ENCODE data around the gene CSNK2B.

Gene CSNK2B

DNA sequence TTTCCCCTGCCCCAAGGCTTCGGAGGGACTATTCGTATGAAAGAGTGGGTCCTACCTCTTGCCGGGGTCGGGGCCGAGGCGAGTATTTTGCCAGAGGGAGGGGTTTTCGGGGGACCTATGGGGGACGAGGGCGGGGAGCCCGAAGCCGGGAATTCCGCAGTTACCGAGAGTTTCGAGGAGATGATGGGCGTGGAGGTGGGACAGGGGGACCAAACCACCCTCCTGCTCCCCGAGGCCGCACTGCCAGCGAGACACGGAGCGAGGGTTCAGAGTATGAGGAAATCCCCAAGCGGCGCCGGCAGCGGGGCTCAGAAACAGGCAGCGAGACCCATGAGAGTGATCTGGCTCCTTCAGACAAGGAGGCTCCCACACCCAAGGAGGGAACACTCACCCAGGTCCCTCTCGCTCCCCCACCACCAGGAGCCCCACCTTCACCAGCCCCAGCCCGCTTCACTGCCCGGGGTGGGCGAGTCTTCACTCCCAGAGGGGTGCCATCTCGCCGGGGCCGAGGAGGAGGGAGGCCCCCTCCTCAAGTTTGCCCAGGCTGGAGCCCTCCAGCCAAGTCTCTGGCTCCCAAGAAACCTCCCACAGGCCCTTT lies 34.1 kb upstream of the CSNK2B start:
- H3K9me3 Mint-ChIP-seq = no peaks in the 10 kb centered on the region
- H3K27me3 Mint-ChIP-seq = no peaks in the 10 kb centered on the region
- no peak for DNase-seq (ENCODE audit: low spot score in 2 of 2)
- peaks cover 46% of the 10 kb centered on the region for H3K36me3 Mint-ChIP-seq
- ATAC-seq (ENCODE audit: low read depth) = no peak
- no peak overlapping the region for H3K27ac Mint-ChIP-seq
- peaks cover 6% of the 10 kb centered on the region for H3K4me1 Mint-ChIP-seq
- no peak overlapping the region for H3K4me3 Mint-ChIP-seq

DNA sequence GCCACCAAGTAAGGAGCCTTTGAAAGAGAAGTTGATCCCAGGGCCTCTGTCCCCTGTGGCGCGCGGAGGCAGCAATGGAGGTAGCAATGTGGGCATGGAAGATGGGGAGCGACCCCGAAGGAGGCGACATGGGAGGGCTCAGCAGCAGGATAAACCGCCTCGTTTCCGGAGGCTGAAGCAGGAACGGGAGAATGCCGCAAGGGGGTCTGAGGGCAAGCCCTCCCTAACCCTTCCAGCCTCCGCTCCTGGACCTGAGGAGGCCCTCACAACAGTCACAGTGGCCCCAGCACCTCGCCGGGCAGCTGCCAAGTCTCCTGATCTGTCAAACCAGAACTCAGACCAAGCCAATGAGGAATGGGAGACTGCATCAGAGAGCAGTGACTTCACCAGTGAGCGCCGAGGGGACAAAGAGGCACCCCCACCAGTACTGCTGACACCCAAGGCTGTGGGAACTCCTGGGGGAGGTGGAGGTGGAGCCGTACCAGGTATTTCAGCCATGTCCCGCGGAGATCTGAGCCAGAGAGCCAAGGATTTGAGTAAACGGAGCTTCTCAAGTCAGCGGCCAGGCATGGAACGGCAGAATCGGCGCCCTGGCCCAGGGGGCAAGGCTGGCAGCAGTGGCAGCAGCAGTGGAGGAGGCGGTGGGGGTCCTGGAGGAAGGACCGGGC lies 33.5 kb upstream of the CSNK2B start:
- no peak for DNase-seq (ENCODE audit: low spot score in 2 of 2)
- Mint-ChIP-seq H3K27ac (no peak overlapping the region), H3K4me1 (peaks cover 6% of the 10 kb centered on the region), H3K36me3 (peaks cover 45% of the 10 kb centered on the region), H3K9me3 (no peaks in the 10 kb centered on the region), H3K27me3 (no peaks in the 10 kb centered on the region), H3K4me3 (no peak overlapping the region)
- no peak for ATAC-seq (ENCODE audit: low read depth)

- Mint-ChIP-seq H3K36me3 (peaks cover 37% of the 10 kb centered on the region), H3K27ac (peak overlapping the region; percentile 1), H3K27me3 (no peaks in the 10 kb centered on the region)
Observed at GRCh38 chr6:31633447-31633846, 32.4 kb upstream of the CSNK2B start.

GRCh38 chr6:31634131-31634530 lies 31.7 kb upstream of the CSNK2B start:
- H3K4me3 Mint-ChIP-seq = no peak overlapping the region
- no peaks in the 10 kb centered on the region for H3K27me3 Mint-ChIP-seq
- H3K27ac Mint-ChIP-seq = peak overlapping the region; percentile 1
- H3K36me3 Mint-ChIP-seq = peaks cover 40% of the 10 kb centered on the region
- no peaks in the 10 kb centered on the region for H3K9me3 Mint-ChIP-seq
- ATAC-seq (ENCODE audit: low read depth) = no peak
- no peak for DNase-seq (ENCODE audit: low spot score in 2 of 2)
- H3K4me1 Mint-ChIP-seq = peaks cover 4% of the 10 kb centered on the region

More at GRCh38 chr6:31633447-31633846, 32.4 kb upstream of the CSNK2B start:
- ATAC-seq (ENCODE audit: low read depth) = no peak
- H3K4me1 Mint-ChIP-seq = peaks cover 4% of the 10 kb centered on the region
- no peaks in the 10 kb centered on the region for H3K9me3 Mint-ChIP-seq
- H3K4me3 Mint-ChIP-seq = no peak overlapping the region
- no peak for DNase-seq (ENCODE audit: low spot score in 2 of 2)

DNA sequence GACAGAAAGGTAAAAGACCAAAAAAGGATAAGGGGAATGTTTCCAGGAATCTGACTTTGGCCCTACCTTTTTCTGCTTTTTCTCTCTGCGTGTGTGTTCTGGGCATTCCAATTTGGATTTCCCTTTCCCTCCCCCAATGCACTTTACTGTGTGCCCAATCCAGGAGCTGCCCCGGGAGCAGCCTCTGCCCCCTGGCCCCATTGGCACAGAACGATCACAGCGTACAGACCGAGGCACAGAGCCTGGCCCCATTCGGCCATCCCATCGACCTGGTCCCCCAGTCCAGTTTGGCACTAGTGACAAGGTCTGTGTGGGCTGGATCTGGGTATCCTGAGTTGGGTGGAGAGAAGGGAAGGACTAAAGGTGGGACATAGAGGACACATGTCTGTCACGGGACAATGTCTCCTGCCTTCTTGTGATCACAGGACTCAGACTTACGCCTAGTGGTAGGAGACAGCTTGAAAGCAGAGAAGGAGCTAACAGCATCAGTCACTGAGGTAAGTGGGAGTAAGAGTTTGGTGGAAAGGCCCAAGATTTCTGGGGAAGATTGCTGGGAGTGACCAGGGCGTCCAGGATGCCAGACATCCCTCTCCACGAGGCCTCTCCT lies 30.8 kb upstream of the CSNK2B start:
- ATAC-seq (ENCODE audit: low read depth) = no peak
- no peak for DNase-seq (ENCODE audit: low spot score in 2 of 2)

GRCh38 chr6:31636698-31637596 lies 28.9 kb upstream of the CSNK2B start:
- H3K27ac Mint-ChIP-seq = peak overlapping the region; percentile 31
- peaks cover 35% of the 10 kb centered on the region for H3K36me3 Mint-ChIP-seq
- DNase-seq (ENCODE audit: low spot score in 2 of 2) (no peak), ATAC-seq (ENCODE audit: low read depth) (no peak)
- H3K9me3 Mint-ChIP-seq = no peaks in the 10 kb centered on the region
- H3K4me3 Mint-ChIP-seq = no peak overlapping the region
- H3K4me1 Mint-ChIP-seq = peaks cover 2% of the 10 kb centered on the region
- no peaks in the 10 kb centered on the region for H3K27me3 Mint-ChIP-seq

More for the DNA sequence above, 30.8 kb upstream of the CSNK2B start:
- Mint-ChIP-seq H3K9me3 (no peaks in the 10 kb centered on the region), H3K27ac (no peak overlapping the region), H3K36me3 (peaks cover 36% of the 10 kb centered on the region), H3K4me1 (peaks cover 2% of the 10 kb centered on the region), H3K27me3 (no peaks in the 10 kb centered on the region), H3K4me3 (no peak overlapping the region)

DNA sequence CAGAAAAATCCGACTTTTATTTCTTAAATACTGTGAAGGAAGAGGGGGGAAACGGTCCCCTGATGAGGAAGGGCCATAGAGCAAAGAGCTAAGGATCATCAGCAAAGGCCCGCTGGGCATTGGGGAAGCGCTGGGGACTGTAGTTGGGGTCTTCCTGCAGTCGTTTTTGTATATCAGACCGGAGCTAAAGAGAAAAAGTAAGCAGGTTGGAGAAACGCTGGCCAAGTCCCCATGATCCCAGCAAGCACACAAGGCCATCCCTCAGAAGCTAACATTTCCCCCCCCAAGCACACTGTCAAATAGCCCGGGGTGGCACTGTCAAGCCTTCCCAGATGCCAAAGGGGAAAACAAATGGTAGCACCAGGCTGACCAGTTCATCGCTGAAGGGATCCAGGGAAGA lies 26.8 kb upstream of the CSNK2B start:
- peaks cover 30% of the 10 kb centered on the region for H3K36me3 Mint-ChIP-seq
- H3K4me3 Mint-ChIP-seq = no peak overlapping the region
- H3K9me3 Mint-ChIP-seq = no peaks in the 10 kb centered on the region
- no peak for DNase-seq (ENCODE audit: low spot score in 2 of 2)
- H3K27me3 Mint-ChIP-seq = no peaks in the 10 kb centered on the region
- no peak for ATAC-seq (ENCODE audit: low read depth)
- peaks cover 1% of the 10 kb centered on the region for H3K4me1 Mint-ChIP-seq
- H3K27ac Mint-ChIP-seq = peak overlapping the region; percentile 33

DNA sequence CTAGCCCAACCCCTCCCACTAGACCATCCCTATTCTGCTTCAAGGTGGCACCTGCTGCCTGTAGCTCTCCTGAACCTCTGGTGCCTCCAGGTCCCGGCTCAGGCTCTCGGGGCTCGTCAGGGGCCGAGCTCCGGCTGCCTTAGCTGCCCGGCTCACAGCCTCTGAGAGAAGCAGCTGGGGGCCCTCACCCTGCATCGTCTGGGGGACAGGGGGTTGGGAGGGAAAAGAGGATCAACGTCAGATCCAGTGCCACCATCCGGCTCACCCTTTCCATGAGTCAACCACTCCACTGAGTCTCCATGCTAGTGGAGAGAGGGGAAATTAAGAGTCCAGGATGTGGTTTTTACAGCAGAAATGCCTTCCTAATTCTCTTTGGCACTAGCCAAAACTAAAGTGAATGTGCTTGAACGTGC lies 26.4 kb upstream of the CSNK2B start:
- no peaks in the 10 kb centered on the region for H3K27me3 Mint-ChIP-seq
- no peak overlapping the region for H3K4me3 Mint-ChIP-seq
- H3K27ac Mint-ChIP-seq = no peak overlapping the region
- no peaks in the 10 kb centered on the region for H3K4me1 Mint-ChIP-seq
- no peaks in the 10 kb centered on the region for H3K9me3 Mint-ChIP-seq
- H3K36me3 Mint-ChIP-seq = peaks cover 29% of the 10 kb centered on the region
- DNase-seq (ENCODE audit: low spot score in 2 of 2) (no peak), ATAC-seq (ENCODE audit: low read depth) (no peak)

- no peak for ATAC-seq (ENCODE audit: low read depth)
- no peaks in the 10 kb centered on the region for H3K27me3 Mint-ChIP-seq
- peaks cover 32% of the 10 kb centered on the region for H3K36me3 Mint-ChIP-seq
- peak overlapping the region; percentile 9 for H3K27ac Mint-ChIP-seq
- no peak for DNase-seq (ENCODE audit: low spot score in 2 of 2)
- H3K4me1 Mint-ChIP-seq = no peaks in the 10 kb centered on the region
- H3K9me3 Mint-ChIP-seq = no peaks in the 10 kb centered on the region
- H3K4me3 Mint-ChIP-seq = no peak overlapping the region
Observed at GRCh38 chr6:31640612-31641011, 25.3 kb upstream of the CSNK2B start.

DNA sequence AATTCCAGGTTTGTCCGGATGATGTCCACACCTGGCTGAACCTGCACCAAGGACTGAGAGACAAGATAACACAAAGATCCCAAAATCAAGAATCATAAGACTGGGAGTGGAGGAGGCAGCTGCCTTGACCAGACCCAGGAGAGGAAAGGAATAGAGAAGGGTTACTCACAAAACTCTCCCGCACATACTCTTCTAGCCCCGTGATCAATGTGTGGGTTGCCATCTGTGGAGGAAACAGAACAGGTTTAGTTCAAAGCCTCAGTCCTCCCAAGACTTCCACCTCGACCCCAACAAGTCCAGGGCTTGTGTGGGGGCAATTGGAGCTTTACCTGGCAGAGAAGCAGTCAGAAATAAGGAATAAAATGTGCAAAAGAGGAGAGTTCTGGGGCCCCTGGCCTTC lies 24.5 kb upstream of the CSNK2B start:
- ATAC-seq (ENCODE audit: low read depth) (no peak), DNase-seq (ENCODE audit: low spot score in 2 of 2) (no peak)
- Mint-ChIP-seq H3K9me3 (no peaks in the 10 kb centered on the region), H3K27ac (no peak overlapping the region), H3K27me3 (no peaks in the 10 kb centered on the region), H3K4me1 (no peaks in the 10 kb centered on the region), H3K36me3 (peaks cover 31% of the 10 kb centered on the region), H3K4me3 (no peak overlapping the region)

DNA sequence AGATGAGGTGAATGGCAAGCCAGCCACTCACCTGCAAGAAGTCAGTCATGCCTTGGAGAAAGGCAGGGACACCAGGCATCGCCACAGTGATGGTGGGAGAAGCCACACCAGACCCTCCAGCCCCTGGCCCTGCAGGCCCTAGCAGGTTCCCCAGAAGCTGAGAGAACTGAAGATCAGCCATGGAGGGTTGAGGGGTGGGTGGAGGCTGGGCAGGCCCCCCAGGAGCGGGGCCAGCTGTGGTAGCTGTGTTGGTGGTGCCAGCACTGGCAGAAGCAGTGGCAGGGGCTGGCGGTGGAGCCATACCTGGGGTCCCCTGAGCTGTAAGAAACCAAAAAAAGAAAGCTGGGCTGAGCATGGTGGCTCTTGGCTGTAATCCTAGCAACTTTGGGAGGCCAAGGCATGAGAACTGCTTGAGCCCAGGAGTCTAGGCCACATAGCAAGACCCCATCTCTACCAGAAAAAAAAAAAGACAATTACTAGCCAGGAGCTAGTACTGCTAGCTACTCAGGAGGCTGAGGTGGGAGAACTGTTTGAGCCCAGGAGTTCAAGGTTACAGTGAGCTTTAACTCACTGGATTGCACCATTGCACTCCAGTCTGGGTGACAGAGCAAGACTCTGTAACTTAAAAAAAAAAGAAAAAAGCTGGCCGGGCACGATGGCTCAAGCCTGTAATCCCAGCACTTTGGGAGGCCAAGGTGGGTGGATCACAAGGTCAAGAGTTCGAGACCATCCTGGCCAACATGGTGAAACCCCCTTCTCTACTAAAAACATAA lies 22.9 kb upstream of the CSNK2B start:
- H3K4me1 Mint-ChIP-seq = no peaks in the 10 kb centered on the region
- ATAC-seq (ENCODE audit: low read depth) = no peak
- no peak overlapping the region for H3K4me3 Mint-ChIP-seq
- peaks cover 25% of the 10 kb centered on the region for H3K36me3 Mint-ChIP-seq
- H3K9me3 Mint-ChIP-seq = no peaks in the 10 kb centered on the region
- no peak for DNase-seq (ENCODE audit: low spot score in 2 of 2)
- H3K27ac Mint-ChIP-seq = peak overlapping the region; percentile 35
- no peaks in the 10 kb centered on the region for H3K27me3 Mint-ChIP-seq

DNA sequence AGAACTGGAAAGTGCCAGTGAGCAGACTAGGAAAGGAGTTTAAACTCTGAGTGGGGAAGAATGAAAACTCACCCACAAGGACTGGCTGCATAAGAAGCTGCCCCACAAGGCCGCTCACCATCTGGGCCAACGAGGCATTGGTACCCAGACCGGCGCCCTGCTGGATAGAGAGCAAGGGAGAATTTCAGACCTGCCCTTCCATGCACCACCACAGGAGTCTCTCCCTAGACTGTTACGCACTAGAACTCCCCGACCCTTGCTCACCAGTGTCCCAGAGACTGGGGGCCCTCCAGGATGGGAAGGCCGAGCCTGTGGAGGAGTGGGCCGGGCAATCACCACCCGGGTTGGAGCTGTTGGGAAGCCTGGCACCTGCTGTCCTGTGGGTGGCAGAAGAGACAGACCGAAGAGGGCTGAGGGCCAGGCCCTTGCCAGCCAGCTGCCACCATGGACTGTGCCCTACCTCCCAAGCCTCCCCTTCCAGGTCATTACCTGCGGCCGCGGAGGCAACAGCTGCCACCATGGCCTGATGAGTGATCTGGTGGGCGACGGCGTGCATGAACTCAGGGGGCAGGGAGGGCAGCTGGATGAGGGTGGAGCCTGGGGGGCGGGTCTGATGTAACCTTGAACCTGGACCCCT lies 21.9 kb upstream of the CSNK2B start:
- H3K4me1 Mint-ChIP-seq = no peaks in the 10 kb centered on the region
- no peak for ATAC-seq (ENCODE audit: low read depth)
- H3K9me3 Mint-ChIP-seq = no peaks in the 10 kb centered on the region
- peaks cover 25% of the 10 kb centered on the region for H3K36me3 Mint-ChIP-seq
- no peak for DNase-seq (ENCODE audit: low spot score in 2 of 2)
- H3K27me3 Mint-ChIP-seq = no peaks in the 10 kb centered on the region
- no peak overlapping the region for H3K4me3 Mint-ChIP-seq
- H3K27ac Mint-ChIP-seq = no peak overlapping the region

- no peak for DNase-seq (ENCODE audit: low spot score in 2 of 2)
- H3K9me3 Mint-ChIP-seq = no peaks in the 10 kb centered on the region
- H3K27ac Mint-ChIP-seq = no peak overlapping the region
- H3K4me1 Mint-ChIP-seq = peaks cover 3% of the 10 kb centered on the region
- no peaks in the 10 kb centered on the region for H3K27me3 Mint-ChIP-seq
- peaks cover 28% of the 10 kb centered on the region for H3K36me3 Mint-ChIP-seq
- no peak overlapping the region for H3K4me3 Mint-ChIP-seq
- no peak for ATAC-seq (ENCODE audit: low read depth)
Observed at GRCh38 chr6:31645325-31645724, 20.6 kb upstream of the CSNK2B start.

Measured in memory B cell (primary cell).